GM19455 (cell line): ENCODE results near the gene UQCR10.

Experiments
- ATAC-seq: cut with Tn5 transposase; IDR thresholded peaks from one replicate; pipeline ENCODE4 v1.9.1; 2021; ENCODE audit not compliant: unreplicated experiment

Gene UQCR10

DNA sequence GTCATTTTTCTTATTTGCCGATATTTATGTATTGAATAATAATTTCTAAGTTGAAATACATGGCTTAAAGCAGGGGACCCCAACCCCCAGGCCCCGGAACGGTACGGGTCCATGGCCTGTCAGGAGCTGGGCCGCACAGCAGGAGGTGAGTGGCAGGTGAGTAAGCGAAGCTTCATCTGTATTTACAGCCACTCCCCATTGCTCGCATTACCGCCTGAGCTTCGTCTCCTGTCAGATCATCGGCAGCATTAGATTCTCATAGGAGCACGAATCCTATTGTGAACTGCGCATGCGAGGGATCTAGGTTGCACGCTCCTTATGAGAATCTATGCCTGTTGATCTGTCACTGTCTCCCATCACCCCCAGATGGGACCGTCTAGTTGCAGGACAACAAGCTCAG lies 4.9 kb upstream of the UQCR10 start:
- no peak for ATAC-seq

DNA sequence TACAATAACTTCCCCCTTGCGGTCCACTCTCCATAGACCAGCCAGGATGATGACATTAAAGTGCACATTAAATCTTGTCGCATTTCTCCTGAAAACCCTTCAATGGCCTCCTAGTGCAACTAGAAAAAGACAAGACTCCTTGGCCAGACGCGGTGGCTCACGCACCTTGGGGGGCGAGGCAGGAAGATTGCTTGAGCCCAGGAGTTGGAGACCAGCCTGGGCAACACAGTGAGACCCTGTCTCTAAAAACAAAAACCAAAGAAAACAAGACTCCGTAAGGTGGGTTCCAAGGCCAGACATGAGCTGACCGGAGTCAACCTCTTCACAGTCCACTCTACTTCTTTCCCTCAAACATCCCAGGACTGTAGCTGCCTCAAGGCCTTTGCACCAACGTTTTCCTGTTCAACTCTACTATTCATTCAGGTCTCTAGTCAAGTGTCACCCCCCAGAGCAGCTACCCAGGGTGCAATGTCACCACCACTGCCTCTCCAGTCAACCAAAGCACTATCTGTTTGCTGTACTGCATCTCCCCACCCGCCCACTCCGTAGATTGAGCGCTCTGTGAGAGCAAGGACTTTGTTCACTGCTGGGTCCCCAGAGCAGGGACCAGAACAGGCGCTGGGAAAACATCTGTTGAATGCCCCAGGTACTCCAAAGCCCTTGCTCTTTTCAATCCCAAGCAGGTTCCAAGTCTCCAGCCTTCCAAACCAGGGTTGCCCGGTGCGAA lies 1.1 kb upstream of the UQCR10 start:
- peak; percentile 28 for ATAC-seq

DNA sequence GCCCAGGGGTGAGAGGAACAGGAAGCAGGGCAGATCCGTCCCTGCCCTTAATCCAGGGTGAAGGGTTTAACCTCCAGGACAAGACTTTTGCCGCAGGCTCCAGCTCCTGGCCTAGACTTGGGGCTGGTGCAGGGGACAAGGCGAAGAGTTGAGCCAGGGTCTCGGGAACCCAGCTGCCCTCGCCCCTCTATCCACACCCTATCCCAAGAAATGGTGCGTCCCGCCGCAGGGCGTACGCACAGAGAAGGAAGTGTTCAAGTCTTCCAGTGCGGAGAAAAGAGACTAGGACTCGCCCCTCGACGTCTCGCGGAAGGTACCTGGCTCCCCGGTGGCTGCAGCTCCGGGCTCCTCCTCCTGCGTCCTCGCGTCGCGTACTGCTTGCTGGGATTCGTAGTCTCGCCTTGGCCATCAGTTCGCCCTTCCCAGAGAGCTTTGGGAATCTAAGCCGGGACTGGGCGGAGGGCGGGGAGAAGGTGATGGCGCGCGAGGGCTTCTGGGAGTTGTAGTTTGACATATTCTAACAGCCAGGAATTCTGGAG lies 468 bp upstream of the UQCR10 start, which contains the start of gene ZMAT5:
TSS of gene ZMAT5 (minus strand) at position 376 of the 539 bp plus-strand sequence. CDS start 18,463 bp downstream, outside the sequence.
- ATAC-seq: peak; percentile 90

DNA sequence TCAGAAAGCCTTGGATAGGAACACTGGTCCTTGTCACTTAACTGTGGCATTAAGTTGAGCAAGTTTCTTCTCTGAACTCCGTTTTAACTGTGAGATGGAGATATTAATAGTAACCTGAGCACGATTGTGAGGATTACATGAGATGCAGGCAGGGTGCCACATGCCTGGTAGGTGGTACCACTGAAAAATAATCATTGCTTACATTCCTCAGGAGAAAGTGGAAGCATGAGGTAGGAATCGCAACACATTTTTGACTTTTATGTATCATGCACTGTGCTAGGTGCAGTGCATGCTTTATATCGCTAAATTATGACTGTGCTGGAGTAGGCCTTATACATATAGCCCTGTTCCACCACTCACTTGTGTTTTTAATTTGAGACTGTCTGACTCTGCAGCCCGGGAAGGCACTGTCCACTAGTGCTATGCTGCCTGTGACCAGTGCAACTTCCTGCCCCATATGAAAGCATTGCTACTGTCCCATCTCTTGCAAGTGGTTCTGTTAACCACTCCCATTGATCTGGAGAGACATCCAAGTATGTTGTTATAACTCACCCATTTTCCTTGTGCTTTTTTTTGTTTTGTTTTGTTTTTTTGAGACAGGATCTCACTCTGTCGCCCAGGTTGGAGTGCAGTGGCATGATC lies 1.0 kb downstream of the UQCR10 start:
- ATAC-seq: no peak

DNA sequence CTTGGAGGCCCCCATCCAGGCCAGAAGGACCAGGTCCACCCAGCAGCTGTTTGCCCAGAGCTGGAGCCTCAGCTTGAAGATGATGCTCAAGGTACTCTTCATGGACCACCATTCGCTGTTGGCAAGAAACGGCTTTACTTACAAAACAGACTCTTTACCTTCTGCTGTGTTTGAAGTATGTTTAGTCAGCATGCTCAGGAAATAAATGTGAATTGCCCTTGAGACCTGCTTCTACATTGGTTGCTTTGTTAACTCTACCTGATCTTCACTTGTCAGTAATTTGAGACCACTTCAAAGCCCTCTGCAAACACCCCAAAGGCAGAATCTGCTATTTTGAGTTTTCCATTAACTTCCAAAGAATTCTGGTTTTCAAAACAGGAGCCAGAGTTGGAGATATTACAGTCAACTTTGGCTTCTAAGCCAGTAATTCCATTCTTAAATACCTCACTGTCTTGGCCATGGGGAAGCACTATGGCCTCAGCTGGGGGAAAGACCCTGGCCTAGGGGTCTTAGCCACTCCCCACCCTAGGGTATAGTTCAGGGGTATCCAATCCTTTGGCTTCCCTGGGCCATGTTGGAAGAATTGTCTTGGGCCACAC lies 2.7 kb downstream of the UQCR10 start:
- ATAC-seq: no peak

DNA sequence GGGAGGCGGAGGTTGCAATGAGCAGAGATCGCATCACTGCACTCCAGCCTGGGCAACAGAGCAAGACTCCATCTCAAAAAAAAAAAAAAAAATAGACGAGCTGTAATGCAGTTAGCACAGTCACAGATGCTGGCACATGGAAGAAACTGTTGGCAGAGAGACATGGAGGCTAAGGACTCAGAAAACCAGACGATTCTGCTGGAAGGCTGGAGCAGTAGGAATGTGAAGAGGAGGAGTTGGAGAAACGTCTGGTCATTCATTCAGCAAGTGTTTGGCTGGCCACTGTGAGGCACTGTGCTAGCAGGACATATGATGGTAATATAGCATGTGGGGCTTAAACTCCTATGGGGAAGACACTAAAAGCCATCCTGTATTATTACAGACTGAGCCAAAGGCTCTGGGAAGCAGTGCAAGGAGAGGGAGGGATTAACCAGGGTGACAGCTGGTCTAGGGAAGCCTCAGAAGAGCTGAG lies 5.0 kb downstream of the UQCR10 start:
- no peak for ATAC-seq

DNA sequence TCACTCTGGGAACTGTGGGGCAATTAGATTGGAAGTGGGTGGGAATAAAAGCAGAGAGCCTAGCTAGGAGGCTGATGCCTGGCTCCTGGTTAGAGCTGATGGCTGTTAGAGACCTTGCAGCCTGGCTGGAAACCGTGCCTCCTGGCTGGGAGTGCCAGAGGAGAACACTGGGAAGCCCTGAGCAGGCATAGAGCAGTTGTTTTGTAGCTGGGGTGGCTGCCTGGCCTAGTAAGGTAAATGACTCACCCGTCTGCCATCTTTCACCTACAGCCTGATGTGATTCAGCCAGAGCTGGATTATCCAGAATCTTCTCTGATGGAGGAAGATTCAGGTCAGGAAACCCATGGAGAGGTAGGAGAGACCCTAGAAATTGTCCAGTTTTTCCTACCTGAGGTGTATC lies 6.1 kb downstream of the UQCR10 start:
- ATAC-seq: no peak

DNA sequence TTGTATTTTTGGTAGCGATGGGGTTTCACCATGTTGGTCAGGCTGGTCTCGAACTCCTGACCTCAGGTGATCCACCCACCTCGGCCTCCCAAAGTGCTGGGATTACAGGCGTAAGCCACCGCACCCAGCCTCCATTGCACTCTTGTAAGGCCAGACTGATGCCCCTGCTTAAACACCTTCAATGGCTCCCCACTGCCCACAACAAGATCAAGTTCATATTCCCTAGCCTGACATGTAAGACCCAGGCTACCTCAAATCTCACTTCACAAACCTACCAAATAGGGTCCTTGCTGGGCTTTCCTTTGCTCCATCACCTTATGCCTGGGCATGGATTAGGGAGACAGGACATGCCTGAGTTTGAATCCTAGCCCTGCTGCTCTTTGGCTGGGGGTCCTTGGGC lies 13.1 kb downstream of the UQCR10 start:
- no peak for ATAC-seq

DNA sequence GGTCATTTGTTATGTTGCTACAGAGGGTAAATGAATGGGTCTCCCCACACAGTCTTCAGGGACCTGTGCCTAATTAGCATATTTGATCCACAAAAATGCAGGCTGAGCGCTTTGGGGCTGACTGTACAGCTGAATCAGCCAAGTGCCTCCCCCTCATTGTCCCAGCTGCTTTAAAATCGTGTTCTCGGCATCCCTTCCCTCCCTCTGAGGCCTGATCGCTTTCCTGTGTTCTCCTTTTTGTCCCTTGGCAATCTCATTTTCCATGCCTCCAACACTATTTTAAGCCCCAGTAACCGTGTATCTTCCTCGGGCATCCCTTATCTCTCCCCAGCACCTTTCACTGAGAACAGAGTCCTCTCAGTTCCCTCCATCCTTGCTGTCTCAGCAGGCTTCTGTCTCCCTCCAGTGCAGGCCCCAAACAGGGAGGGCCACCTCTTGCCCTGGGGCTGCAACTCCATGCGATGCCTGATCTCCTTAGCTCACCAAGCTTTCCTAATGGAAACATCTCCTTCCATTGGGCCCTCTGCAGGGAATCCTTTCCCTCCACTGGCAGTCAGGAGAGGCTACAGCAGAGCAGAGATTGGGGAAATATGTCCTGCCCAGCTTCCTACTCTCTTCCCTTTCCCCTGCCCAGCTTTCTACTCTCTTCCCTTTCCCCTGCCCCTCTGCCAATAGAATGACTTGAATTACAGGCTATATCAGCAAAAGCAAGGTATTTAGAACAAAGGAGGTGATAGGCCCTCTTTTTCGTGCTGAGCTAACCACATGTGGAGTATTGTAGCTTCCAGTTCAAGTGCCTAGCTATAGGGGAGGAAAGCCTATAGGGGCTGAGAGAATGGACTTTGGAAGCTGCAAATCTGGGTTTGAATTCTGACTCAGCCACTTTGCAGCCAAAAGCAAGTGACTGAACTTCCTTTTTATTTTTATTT lies 13.8 kb downstream of the UQCR10 start:
- no peak for ATAC-seq

DNA sequence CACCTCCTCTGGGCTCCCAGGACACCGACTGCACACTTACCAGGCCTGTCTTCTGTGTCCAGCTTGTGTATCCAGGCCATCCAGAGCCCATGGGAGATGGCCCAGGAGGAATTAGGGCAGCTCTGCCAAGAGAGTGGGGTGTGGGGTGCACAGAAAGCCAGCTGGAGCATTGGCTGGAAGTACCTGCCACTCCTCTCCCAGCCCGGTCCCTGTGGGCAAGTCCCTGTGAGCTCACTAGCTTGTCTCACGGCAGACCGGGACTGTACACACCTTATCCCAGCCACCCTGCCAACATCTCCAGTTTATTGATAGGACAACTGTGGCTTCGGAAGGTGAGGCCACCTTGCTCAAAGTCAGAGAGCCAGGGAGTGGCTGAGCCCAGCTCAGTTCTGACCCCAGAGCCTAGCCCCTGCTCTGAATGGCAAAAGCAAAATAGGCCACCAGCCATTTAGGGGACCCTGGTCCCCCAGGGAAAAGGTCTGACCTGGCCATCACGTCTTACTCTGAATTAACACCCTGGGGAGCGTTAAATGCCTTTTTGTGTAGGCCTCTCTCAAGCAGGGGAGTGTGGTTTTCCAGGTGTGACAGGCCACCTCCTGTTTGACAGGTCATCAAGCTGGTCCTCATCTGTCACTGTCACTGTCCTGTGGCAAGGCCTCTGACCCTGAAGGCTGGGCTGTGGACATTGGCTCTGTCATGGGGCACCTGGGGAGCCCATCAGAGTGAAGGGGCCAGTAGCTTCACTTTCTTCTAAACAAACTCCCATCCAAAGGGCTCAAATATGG lies 15.1 kb downstream of the UQCR10 start:
- ATAC-seq: no peak

DNA sequence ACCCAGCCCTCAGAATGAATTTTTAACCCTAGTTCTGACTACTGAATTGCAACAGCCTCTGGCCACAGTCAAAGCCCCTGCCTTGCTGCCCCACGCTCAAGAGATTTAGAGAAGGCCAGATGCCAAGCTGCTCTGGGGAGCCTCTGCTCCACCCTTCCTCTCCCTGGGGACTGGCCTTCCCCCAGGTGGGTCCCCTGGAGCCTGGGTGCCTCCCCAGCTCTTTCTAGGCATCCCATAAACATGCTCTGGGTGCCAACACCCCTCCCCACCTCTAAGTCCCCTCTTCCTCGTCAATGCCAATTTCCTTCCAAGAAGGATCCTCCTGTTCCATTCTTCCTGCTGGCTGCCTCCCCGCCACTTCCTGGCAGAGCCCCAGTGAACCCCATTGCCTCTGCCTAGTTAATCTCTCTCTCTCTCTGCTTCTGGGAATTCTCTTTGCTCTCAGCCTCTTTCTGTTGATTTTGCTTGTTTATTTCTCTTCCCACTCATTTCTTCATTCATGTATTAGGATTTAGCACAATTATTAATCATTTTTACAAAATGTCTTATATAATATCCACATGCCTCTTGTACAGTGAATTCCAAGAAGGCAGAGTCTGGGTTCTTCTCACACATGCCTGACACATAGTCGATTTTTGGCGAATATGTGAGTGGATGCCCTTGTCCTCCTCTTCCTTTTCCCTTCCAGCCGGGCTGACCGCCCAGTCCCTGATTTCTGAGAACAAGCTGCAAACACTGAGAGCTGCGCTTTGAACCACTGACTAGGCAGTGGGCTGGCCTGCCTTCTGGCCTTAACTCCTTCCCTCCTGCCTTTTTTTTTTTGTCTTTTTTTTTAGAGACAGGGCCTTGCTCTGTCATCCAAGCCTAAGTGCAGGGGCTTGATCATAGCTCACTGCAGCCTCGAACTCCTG lies 17.5 kb downstream of the UQCR10 start:
- no peak for ATAC-seq

DNA sequence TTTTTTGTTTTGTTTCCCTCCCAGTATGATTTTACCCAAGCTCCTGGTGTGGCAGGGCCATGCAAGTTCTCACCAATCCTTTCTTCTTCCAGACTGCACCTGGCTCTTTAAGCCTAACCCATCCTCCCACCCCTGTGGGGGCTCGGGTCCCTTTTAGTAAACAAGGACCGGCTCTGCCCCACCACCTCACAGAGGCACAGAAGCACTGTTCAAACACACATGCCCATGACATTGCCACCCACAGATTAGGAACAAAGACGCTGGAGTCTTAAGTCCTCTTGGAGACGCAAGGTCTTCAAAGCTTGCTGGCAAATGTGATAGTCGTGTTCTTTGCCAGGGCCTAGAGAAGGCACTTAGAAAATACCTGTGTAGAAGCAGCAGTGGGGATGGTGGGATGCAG lies 18.9 kb downstream of the UQCR10 start:
- no peak for ATAC-seq

DNA sequence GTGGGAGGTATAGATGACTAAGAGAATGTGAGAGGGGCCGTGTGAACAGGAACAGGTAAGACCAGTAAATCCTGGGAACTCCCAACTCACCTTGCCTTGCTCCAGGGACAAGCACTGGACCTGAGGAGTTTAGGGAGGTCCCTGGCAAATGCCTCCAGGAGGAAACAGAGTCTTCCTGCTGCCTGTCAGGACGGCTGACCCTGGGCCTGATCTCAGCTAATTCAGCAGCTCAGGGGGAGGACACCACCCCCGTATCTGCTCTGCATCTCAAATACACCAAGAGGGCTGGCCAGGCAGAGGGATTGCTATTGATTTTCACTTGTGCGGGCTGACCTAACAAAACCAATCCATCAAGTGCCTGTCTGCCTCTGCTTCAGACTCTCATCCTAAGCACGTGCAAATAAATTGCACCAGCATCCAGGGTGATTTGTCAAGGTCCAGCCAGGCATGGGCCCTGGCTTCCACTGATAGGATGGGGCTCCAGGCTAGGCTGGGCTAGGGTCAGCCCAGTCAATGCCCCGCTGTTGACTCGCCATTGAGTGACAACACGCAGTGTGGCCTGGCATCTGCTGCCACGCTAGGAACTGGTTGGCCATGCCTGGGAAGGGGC lies 20.3 kb downstream of the UQCR10 start:
- no peak for ATAC-seq

DNA sequence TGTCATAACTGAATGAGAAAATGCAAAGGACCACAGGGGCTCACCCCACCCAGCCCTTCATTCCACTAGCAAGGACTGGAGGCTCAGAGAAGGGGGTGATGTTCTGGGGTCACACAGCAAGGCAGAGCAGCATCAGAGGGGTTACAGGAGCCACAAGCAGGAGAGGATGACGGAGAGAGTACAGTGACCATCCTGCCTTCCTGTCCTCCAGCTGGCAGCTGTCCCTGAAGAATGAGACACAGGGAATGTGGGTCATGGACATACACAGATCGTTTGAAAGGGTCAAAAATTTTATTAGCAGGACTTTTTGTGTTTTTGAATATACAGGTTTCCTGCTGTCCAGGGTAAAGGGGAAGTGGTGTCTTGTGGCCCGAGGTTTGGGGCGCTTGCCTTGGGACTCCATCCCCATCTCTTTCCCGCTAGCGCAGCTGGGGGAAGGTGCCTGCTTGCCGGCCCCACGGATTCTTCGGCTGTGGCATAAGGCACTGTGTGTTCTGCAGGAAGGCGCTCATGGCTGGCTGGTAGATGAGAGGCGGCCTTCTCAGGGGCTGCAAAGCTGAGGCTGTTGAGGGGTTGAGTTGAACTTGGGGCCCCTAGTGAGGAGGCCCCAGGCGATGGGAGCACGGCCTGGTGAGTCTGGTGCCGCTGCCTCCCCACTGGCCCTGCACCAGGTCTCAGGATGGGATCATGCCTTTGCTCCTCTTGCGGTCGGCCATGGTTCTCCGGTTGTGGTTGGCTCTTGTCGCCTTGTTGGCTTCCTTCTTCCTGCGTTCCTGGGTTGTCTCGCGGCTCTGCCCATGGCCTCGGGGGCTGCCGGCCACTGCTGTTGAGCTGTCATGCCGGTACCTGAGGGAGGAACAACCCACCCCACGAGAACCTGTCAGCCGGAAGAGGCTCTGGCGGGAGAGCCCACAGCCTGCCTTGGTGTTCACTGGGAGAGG lies 21.4 kb downstream of the UQCR10 start:
- no peak for ATAC-seq

DNA sequence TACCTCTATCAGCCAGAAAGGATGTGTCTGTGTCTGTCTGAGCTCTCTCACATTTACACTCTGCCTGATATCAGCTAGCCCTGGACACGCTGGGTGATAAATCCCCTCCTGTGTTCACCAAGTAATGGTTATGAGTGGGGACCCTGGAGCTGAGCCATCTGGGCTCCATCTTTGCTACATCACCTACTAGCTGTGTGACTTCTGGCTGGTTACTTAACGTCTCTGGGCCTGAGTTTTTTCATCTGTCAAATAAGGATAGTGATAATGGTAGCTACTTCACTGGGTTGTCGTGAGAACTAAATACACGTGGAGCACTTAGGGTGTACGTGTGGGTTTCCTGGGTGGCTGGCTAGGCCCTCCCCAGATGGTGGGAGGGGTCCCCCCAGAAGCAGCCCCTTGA lies 22.9 kb downstream of the UQCR10 start:
- ATAC-seq: no peak

DNA sequence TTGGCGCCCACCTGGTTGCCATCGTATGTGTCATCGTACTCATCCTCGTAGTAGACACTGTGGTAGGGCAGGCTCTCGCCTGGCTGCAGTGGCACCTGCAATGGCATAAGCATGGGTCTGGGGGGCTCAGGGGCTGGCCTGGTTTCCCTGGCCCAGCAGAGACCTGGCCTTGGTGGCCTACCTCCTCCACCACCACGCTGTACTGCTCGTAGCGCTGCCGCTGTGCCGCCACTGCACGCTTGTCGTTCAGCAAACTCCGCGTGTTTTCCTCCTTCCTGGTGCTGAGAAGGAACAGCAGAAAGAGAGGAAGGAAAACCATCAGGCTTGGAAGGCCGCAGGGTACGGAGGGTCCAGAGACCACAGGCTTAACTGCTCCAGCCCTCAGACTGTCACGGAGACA lies 26.2 kb downstream of the UQCR10 start:
- ATAC-seq: no peak

DNA sequence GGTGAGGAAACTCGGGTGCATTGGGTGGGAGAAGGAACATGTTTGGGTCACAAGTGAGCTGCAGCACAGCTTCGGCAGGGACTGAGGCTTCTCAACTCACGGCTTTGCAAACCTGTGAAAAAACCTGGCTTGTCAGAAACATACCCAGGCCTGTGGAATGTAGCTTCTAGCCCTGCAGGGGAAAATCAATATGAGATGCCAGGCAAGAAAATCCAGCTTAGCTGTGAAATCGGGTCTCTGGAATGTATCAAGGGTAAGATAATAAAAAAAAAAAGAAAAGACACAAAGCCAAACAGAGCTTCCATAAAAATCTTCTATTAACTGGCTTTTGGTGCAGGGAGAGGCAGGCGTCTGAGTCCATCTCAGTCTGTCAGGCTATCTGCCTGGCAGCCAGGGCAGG lies 28.5 kb downstream of the UQCR10 start:
- ATAC-seq: no peak

DNA sequence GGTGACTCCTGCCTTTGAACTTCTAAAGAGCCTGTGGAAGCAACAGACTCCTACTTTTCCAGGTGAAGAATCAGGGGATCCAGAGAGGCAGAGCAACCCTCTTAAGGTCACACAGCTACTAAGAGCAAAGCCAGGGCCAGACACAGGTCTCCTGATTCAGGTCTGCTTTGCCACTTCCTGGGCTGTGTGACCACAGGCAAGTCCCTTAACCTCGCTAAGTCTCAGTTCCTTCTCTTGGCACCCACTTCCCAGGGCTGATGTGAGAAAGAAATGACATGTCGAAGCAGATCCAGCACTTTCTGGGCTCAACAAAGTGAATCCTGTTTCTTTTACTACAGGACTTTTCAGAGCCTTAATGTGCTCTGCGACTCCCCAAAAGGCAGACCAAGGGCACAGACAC lies 30.2 kb downstream of the UQCR10 start:
- ATAC-seq: no peak
